Endothelial cell of umbilical vein (primary cell): ENCODE results near the gene DUOXA1. TPM values are rescaled to one million over a fixed set of nuclear protein-coding genes. Genes with fewer than 3 reads are reported as not detected.

Experiments used
- BruUV-seq: library from RNA; stranded (reverse); fragments of 400-500 nt; replicated peaks from 2 replicates; lab custom pipeline; 2021; lab: Mats Ljungman, UMichigan
- CTCF ChIA-PET: fragments of 300-600, 350-600 bp; sonication (Branson Sonifier 250); formaldehyde crosslinking; loops from one replicate; lab custom pipeline; 2021; ENCODE audit warnings: antibody characterized with exemption, inconsistent platforms; lab: Charles Lee
- POLR2A ChIA-PET: fragments of 300-600, 350-600 bp; sonication (Branson Sonifier 250); formaldehyde crosslinking; loops from one replicate; lab custom pipeline; 2021; ENCODE audit warnings: antibody characterized with exemption, inconsistent platforms; lab: Charles Lee
- DNase-seq: peaks from one replicate; pipeline ENCODE4 v3.0.0-alpha.2; 2011; ENCODE audit warnings: low read depth, low spot score
- FAIRE-seq: peaks from 2 replicates; lab custom pipeline; 2011; peaks lifted over from hg19 to GRCh38; lab: Jason Lieb, UNC
- H2AFZ ChIP-seq: 2 replicates; pipeline ENCODE4 v1.6.0; 2012; ENCODE audit warnings: low read depth, low read length, control low read depth, inconsistent platforms
- H3K27ac ChIP-seq: 2 replicates; pipeline ENCODE4 v1.5.1; 2011; ENCODE audit warnings: low read depth, mild to moderate bottlenecking, control low read depth, low read length, moderate library complexity; ENCODE audit not compliant: insufficient read depth
- H3K27me3 ChIP-seq, 2 experiments: 2 replicates each; pipeline versions ENCODE4 v1.6.0 to v1.6.1; 2011; ENCODE audit warnings: low read length in 2 of 2, mixed read lengths in 1 of 2; ENCODE audit not compliant: control insufficient read depth in 2 of 2, insufficient read depth in 2 of 2
- H3K36me3 ChIP-seq, 2 experiments: 2 replicates in 1 of 2; 3 replicates in 1 of 2; pipeline ENCODE4 v1.5.1; 2011; ENCODE audit warnings: low read length in 2 of 2, mild to moderate bottlenecking in 1 of 2, moderate library complexity in 1 of 2; ENCODE audit not compliant: control insufficient read depth in 2 of 2, insufficient read depth in 2 of 2; ENCODE audit errors: extremely low read depth in 1 of 2
- H3K4me1 ChIP-seq: 3 replicates; pipeline ENCODE4 v1.5.1; 2011; ENCODE audit warnings: mild to moderate bottlenecking, low read length; ENCODE audit not compliant: control insufficient read depth, insufficient read depth; ENCODE audit errors: extremely low read depth
- H3K4me2 ChIP-seq: 2 replicates; pipeline ENCODE4 v1.6.1; 2011; ENCODE audit warnings: low read length, control low read depth, mixed read lengths; ENCODE audit not compliant: insufficient read depth
- H3K4me3 ChIP-seq, 3 experiments: fragments of 200-600 bp in 1 of 3; sonication (generic), shearing (Covaris generic) in 1 of 3; replicated peaks in 1 of 3; 2 replicates each; pipeline ENCODE4 v1.5.1; 2011 to 2016; ENCODE audit warnings: control low read depth in 3 of 3, low read length in 3 of 3, mild to moderate bottlenecking in 2 of 3, inconsistent platforms in 1 of 3, low read depth in 1 of 3, moderate library complexity in 1 of 3; ENCODE audit not compliant: insufficient read depth in 1 of 3
- H3K79me2 ChIP-seq: 2 replicates; pipeline ENCODE4 v1.6.0; 2012; ENCODE audit warnings: low read length, inconsistent platforms; ENCODE audit not compliant: control insufficient read depth, insufficient read depth
- H3K9ac ChIP-seq: replicated peaks from 2 replicates; pipeline ENCODE3; 2011; ENCODE audit warnings: low read length, control low read depth; ENCODE audit not compliant: insufficient read depth; ENCODE audit errors: extremely low read depth
- H3K9me1 ChIP-seq: replicated peaks from 3 replicates; pipeline ENCODE4 v1.6.0; 2011; ENCODE audit warnings: mild to moderate bottlenecking, low read length; ENCODE audit not compliant: control insufficient read depth, insufficient read depth; ENCODE audit errors: extremely low read depth
- H3K9me3 ChIP-seq: replicated peaks from 2 replicates; pipeline ENCODE4 v1.5.1; 2012; ENCODE audit warnings: low read length, inconsistent platforms; ENCODE audit not compliant: control insufficient read depth, insufficient read depth
- H4K20me1 ChIP-seq: replicated peaks from 2 replicates; pipeline ENCODE3; 2011; ENCODE audit warnings: mild to moderate bottlenecking, low read length; ENCODE audit not compliant: control insufficient read depth, insufficient read depth; ENCODE audit errors: extremely low read depth
- CTCF ChIP-seq, 2 donors: IDR thresholded peaks; 1 replicate in 1 of 2; 2 replicates in 1 of 2; pipeline ENCODE4 v1.5.1; 2011; ENCODE audit warnings: low read length in 2 of 2, mild to moderate bottlenecking in 2 of 2, moderate library complexity in 2 of 2, control low read depth in 1 of 2, inconsistent platforms in 1 of 2, low read depth in 1 of 2; ENCODE audit not compliant: insufficient read depth in 1 of 2; ENCODE audit errors: extremely low read depth in 1 of 2
- EZH2 ChIP-seq: IDR thresholded peaks from 2 replicates; pipeline ENCODE4 v1.6.1; 2012; ENCODE audit warnings: borderline replicate concordance, low read depth, mild to moderate bottlenecking, moderate library complexity, low read length, inconsistent platforms; ENCODE audit not compliant: severe bottlenecking
- FOS ChIP-seq: IDR thresholded peaks from 2 replicates; pipeline ENCODE4 v1.6.1; 2011; ENCODE audit warnings: mild to moderate bottlenecking, low read length, moderate library complexity, borderline replicate concordance; ENCODE audit not compliant: insufficient read depth
- GATA2 ChIP-seq: IDR thresholded peaks from 2 replicates; pipeline ENCODE4 v1.7.0; 2011; ENCODE audit warnings: low read depth, mild to moderate bottlenecking, moderate library complexity, mixed read lengths, low read length; ENCODE audit not compliant: insufficient read length, insufficient read depth
- JUN ChIP-seq: IDR thresholded peaks from 2 replicates; pipeline ENCODE4 v1.6.1; 2011; ENCODE audit warnings: borderline replicate concordance, low read depth; ENCODE audit not compliant: insufficient read length, insufficient read depth
- MAX ChIP-seq: IDR thresholded peaks from 2 replicates; pipeline ENCODE4 v1.6.1; 2011; ENCODE audit not compliant: insufficient read depth, insufficient read length
- MYC ChIP-seq: IDR thresholded peaks from one replicate; pipeline ENCODE4 v1.6.1; 2011; ENCODE audit warnings: mild to moderate bottlenecking, low read depth, low read length
- POLR2A ChIP-seq: IDR thresholded peaks from 2 replicates; pipeline ENCODE4 v1.6.1; 2012; ENCODE audit warnings: low read depth, mild to moderate bottlenecking, control low read depth, low read length
- POLR2AphosphoS5 ChIP-seq: IDR thresholded peaks from 2 replicates; pipeline ENCODE4 v1.6.1; 2012; ENCODE audit warnings: low read depth, mild to moderate bottlenecking, control low read depth, low read length, moderate library complexity; ENCODE audit not compliant: insufficient read depth
- dilution Hi-C: fragments of 300-500 bp; cut with MboI; formaldehyde crosslinking; loops from one replicate; pipeline ENCODE4 v1.15.0; 2019; ENCODE audit warnings: low sequenced_read_pairs; ENCODE audit not compliant: extremely low pct_ligation_motif_present
- intact Hi-C: fragments of 100-400 bp; cut with micrococcal nuclease; formaldehyde crosslinking; loops from one replicate; pipeline ENCODE4 v1.10.0; 2022
- polyA plus RNA-seq, 4 experiments: library from polyadenylated mRNA; depleted of rRNA in 3 of 4; stranded (reverse) in 3 of 4; unstranded in 1 of 4; fragments of >200 nt; gene quantifications; 2 replicates each; pipeline versions ENCODE4 v1.2.1 to v1.2.3, GENCODE V29; 2011 to 2012; ENCODE audit warnings: missing spikeins in 1 of 4
- total RNA-seq: library from RNA; stranded (reverse); gene quantifications from 2 replicates; pipeline ENCODE4 v1.2.3, GENCODE V29; 2021

DUOXA1 gene
- total and polyA plus RNA-seq, 2 donors (not counting 3 experiments of a cell fraction or from before 2014, with no cell fraction given) = 0.07 TPM; not detected in 1

- Histone ChIP-seq H3K4me1 (no peaks in the 10 kb centered on the region), H2AFZ (no peak overlapping the region), H3K9ac (no peak overlapping the region), H3K27ac (no peak overlapping the region), H3K9me3 (no peaks in the 10 kb centered on the region), H3K4me2 (no peak overlapping the region), H3K4me3 (no peak overlapping the region), H3K9me1 (no peaks in the 10 kb centered on the region), H3K36me3 (no peaks in the 10 kb centered on the region), H4K20me1 (no peaks in the 10 kb centered on the region), H3K79me2 (no peaks in the 10 kb centered on the region), H3K27me3 (peaks cover 64 to 67% of the 10 kb centered on the region in 2 experiments)
- dilution Hi-C loops (no loop called here), intact Hi-C loops (no loop called here)
- ChIA-PET CTCF (interaction anchor here (2.4 to 3.5 kb wide), 2 partner anchors 10 to 16 kb away, joined by 10 to 22 read pairs; no protein-coding TSS in a partner anchor), POLR2A (no interaction called here)
- BruUV-seq = no TSS peak
- TF ChIP-seq MYC = no peak
- TF ChIP-seq CTCF (IDR thresholded peaks at IDR 0.05; ENCODE audit: extremely low read depth in 1 of 2, insufficient read depth in 1 of 2, low read depth in 1 of 2, low read length in 2 of 2) = no peak
- TF ChIP-seq MAX = no peak
- no peak for TF ChIP-seq JUN
- TF ChIP-seq EZH2 = no peak
- TF ChIP-seq POLR2A = no peak
- TF ChIP-seq POLR2AphosphoS5 = no peak
- no peak for TF ChIP-seq FOS
- TF ChIP-seq GATA2 = no peak
- no peak for DNase-seq
- FAIRE-seq = no peak
These were observed 4.4 kb upstream of the DUOXA1 start for GRCh38 chr15:45134046-45134445.
